Mesothelial cell of epicardium (in vitro differentiated cells): ENCODE measurements around the gene BOLL. TPM values are rescaled to one million over a fixed set of nuclear protein-coding genes. Genes with fewer than 3 reads are reported as not detected.
A peak's percentile ranks its signal among the peaks of the same experiment; 100 is the strongest.
"Not testable (repeated sequence)": the region's sequence is repeated elsewhere in the genome, so short reads cannot be mapped to it uniquely, and the experiment has no call there.

Source experiments
- DNase-seq, 2 experiments: peaks; one replicate each; pipeline ENCODE4 v3.0.0; 2021; ENCODE audit warnings: low spot score in 2 of 2; ENCODE audit not compliant: unreplicated experiment in 2 of 2
- H3K27ac Mint-ChIP-seq: 2 replicates; pipeline ENCODE4 v1.8.0; 2021; ENCODE audit warnings: mixed read lengths
- H3K27me3 Mint-ChIP-seq: 2 replicates; pipeline ENCODE4 v1.8.0; 2021; ENCODE audit warnings: low read depth, mixed read lengths
- H3K36me3 Mint-ChIP-seq: 2 replicates; pipeline ENCODE4 v1.8.0; 2021; ENCODE audit warnings: mixed read lengths
- H3K4me1 Mint-ChIP-seq: 2 replicates; pipeline ENCODE4 v1.8.0; 2021; ENCODE audit warnings: mixed read lengths
- H3K4me3 Mint-ChIP-seq: 2 replicates; pipeline ENCODE4 v1.8.0; 2021; ENCODE audit warnings: mild to moderate bottlenecking, moderate library complexity, mixed read lengths
- H3K9me3 Mint-ChIP-seq: 2 replicates; pipeline ENCODE4 v1.8.0; 2021; ENCODE audit warnings: mixed read lengths
- total RNA-seq: library from RNA; stranded (reverse); gene quantifications from 3 replicates; pipeline ENCODE4 v1.2.1, GENCODE V29; 2021
- TF ChIP-seq, protein P1 (sequence below): fragments of 200-600 bp; sonication (generic); IDR thresholded peaks from one replicate; pipeline ENCODE4 v1.5.0; 2021; ENCODE audit warnings: antibody characterized with exemption; ENCODE audit not compliant: unreplicated experiment

The BOLL gene
- not detected in 3 replicates for total RNA-seq

DNA sequence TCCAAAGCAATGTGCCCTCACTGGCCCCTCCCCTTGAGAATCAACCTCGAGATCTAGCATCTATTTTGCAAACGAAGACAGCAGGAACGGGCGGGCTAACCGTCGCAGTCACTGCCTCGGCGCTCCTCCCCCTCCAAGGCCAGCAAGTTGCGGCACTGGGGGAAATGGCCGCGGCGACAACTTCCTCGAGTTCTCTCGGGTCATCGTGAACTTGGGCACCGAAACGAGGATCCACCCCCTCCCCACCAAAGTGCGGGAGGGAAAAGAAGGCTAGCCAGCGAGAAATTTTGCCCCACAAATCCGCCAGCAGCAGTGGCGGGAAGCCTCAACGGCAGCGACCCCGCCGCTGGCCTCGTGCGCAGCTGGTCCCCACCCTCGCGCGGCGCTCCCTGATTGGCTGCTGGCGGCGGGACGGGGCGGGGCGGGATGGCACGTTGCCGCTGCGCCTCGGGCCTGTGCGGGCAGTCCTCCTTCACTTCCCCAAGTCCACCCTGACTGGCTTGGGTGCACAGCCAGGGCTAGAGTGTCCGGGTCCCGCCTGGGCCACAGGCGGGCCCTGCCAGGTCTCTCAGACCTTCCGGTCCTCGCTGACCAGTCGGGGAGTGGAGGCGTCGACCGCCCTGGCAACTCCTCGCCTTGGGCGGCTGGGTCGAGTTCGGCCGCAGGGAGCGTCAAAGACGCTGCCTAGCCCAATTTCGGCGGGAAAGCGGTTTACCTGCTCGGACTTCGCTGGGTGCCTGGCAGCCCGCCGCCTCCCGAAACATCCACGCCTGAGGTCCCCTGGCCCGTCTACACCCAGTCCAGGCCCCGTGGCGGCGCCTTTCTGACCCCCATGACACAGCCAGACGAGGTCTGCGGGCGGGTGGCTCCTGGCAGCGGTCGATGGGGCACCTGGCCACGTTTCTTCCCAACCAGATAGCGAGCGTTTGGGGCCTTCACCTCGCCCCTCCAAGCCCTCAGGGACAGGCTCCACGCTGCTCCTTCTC lies at the start of gene BOLL:
Gene BOLL (minus strand): TSS at position 364 of the 986 bp plus-strand sequence. CDS start 3,469 bp downstream, outside the sequence.
- Mint-ChIP-seq H3K4me1 (no peaks in the 10 kb centered on the region), H3K9me3 (no peaks in the 10 kb centered on the region), H3K27me3 (peaks cover 65% of the 10 kb centered on the region), H3K4me3 (peak within 1 kb of the TSS; percentile 43), H3K36me3 (no peaks in the 10 kb centered on the region), H3K27ac (no peak within 1 kb of the TSS)
- TF ChIP-seq, protein P1, sequence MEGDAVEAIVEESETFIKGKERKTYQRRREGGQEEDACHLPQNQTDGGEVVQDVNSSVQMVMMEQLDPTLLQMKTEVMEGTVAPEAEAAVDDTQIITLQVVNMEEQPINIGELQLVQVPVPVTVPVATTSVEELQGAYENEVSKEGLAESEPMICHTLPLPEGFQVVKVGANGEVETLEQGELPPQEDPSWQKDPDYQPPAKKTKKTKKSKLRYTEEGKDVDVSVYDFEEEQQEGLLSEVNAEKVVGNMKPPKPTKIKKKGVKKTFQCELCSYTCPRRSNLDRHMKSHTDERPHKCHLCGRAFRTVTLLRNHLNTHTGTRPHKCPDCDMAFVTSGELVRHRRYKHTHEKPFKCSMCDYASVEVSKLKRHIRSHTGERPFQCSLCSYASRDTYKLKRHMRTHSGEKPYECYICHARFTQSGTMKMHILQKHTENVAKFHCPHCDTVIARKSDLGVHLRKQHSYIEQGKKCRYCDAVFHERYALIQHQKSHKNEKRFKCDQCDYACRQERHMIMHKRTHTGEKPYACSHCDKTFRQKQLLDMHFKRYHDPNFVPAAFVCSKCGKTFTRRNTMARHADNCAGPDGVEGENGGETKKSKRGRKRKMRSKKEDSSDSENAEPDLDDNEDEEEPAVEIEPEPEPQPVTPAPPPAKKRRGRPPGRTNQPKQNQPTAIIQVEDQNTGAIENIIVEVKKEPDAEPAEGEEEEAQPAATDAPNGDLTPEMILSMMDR: no peak
- DNase-seq: no peak

DNA sequence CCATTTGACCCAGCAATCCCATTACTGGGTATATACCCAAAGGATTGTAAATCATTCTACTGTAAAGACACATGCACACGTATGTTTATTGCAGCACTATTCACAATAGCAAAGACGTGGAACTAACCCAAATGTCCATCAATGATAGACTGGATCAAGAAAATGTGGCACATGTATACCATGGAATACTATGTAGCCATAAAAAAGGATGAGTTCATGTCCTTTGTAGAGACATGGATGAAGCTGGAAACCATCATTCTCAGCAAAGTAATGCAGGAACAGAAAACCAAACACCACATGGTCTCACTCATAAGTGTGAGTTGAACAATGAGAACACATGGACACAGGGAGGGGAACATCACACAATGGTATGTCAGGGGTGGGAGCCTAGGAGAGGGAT lies 49.7 kb upstream of the BOLL start:
- not testable (repeated sequence) for H3K27me3 Mint-ChIP-seq, H3K27ac Mint-ChIP-seq, H3K4me3 Mint-ChIP-seq, H3K4me1 Mint-ChIP-seq, H3K36me3 Mint-ChIP-seq, DNase-seq
- H3K9me3 Mint-ChIP-seq: peaks cover 29% of the 10 kb centered on the region

DNA sequence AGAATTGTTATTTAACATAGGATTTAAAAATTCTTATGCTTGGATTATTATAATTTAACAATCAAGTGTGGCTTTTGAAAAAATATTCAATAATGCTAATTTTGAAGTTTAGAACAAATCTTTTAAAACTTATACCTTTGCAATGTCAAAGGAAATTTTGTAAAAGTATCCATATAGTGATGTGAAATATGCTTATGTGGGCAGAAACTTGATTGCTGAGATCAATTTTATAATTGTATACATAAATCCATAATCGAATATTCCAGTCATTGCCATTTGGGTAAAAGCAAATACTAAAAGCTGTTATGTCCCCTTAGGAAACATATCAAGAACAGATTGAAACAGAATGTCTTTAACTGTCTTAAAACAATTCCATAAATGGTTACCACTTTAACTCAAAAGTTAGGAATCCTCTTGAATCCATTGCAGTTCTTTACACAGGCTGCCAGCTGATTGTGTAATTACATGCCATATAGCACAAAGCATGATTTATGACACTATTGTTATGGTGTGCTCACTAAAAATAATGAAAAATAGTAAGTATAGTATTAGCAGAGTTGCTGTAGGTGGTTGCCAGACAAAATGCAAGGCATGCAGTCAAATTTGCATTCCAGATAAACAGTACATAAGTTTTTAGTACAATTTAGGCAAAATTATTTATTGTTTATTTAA lies 43.5 kb upstream of the BOLL start:
- no peak for DNase-seq
- Mint-ChIP-seq H3K36me3 (no peaks in the 10 kb centered on the region), H3K4me3 (no peak overlapping the region), H3K27ac (no peak overlapping the region), H3K27me3 (peaks cover 8% of the 10 kb centered on the region), H3K4me1 (no peaks in the 10 kb centered on the region), H3K9me3 (peaks cover 22% of the 10 kb centered on the region)
- TF ChIP-seq, protein P1: no peak

DNA sequence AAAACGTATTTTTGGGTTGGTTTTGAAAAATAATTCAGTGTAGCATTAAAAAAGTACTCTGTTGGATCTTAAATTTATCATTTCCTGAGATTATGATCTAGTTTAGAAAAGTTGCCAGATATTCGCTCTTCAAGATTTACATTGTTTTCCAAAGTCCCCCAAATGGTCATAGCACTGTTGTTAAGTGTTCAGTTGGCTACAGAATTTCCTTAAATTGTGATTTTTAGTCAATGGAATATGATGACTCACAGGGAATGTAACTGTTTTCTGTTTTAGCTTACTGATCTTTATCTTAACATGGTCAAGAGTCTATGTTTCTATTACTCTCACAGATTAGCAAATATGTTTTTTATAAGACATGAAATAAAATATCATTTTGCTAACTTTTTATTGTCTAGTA lies 42.5 kb upstream of the BOLL start:
- Mint-ChIP-seq H3K4me3 (no peak overlapping the region), H3K36me3 (no peaks in the 10 kb centered on the region), H3K9me3 (peaks cover 20% of the 10 kb centered on the region), H3K4me1 (peaks cover under 1% of the 10 kb centered on the region), H3K27me3 (peaks cover 14% of the 10 kb centered on the region), H3K27ac (no peak overlapping the region)
- no peak for DNase-seq
- TF ChIP-seq, protein P1: no peak

DNA sequence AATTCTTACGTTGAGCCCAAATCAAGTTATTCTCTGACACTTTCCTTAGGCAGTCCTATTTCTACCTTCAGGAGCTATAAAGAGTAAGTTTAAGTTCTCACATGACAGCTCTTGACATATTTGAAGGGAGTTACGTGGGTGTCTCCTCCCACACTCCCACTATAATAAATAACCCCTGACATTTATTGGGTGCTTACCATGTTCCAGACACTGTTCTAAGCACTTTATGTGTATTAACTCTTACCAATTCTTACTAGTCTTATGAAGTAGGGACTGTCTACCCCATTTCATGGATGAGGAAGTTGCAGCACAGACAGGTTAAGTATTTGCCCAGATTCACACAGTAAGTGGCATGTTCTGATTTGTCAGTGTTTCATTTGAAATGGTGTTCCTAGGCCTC lies 37.2 kb upstream of the BOLL start:
- TF ChIP-seq, protein P1: no peak
- H3K36me3 Mint-ChIP-seq: no peaks in the 10 kb centered on the region
- DNase-seq: no peak
- H3K4me3 Mint-ChIP-seq: no peak overlapping the region
- H3K27me3 Mint-ChIP-seq: peaks cover 42% of the 10 kb centered on the region
- H3K9me3 Mint-ChIP-seq: no peaks in the 10 kb centered on the region
- no peak overlapping the region for H3K27ac Mint-ChIP-seq
- peaks cover 16% of the 10 kb centered on the region for H3K4me1 Mint-ChIP-seq
